GM12865 (cell line): ENCODE results near the gene TPSB2.
"Not testable (repeated sequence)": the region's sequence is repeated elsewhere in the genome, so short reads cannot be mapped to it uniquely, and the experiment has no call there.

Experiments
- DNase-seq: peaks from one replicate; pipeline ENCODE4 v3.0.0; 2010; ENCODE audit warnings: low read depth
- H3K4me3 ChIP-seq: 2 replicates; pipeline ENCODE4 v1.5.1; 2011; ENCODE audit warnings: mild to moderate bottlenecking, low read depth, low read length, control low read depth
- CTCF ChIP-seq: IDR thresholded peaks from 2 replicates; pipeline ENCODE4 v1.5.1; 2011; ENCODE audit warnings: low read length, control low read depth, low read depth, inconsistent platforms; ENCODE audit not compliant: insufficient read depth; ENCODE audit errors: missing control alignments

The TPSB2 gene

GRCh38 chr16:1259760-1260068, 29.7 kb upstream of the TPSB2 start:
- DNase-seq = no peak
- H3K4me3 ChIP-seq = no peak overlapping the region
- TF ChIP-seq CTCF = no peak

DNA sequence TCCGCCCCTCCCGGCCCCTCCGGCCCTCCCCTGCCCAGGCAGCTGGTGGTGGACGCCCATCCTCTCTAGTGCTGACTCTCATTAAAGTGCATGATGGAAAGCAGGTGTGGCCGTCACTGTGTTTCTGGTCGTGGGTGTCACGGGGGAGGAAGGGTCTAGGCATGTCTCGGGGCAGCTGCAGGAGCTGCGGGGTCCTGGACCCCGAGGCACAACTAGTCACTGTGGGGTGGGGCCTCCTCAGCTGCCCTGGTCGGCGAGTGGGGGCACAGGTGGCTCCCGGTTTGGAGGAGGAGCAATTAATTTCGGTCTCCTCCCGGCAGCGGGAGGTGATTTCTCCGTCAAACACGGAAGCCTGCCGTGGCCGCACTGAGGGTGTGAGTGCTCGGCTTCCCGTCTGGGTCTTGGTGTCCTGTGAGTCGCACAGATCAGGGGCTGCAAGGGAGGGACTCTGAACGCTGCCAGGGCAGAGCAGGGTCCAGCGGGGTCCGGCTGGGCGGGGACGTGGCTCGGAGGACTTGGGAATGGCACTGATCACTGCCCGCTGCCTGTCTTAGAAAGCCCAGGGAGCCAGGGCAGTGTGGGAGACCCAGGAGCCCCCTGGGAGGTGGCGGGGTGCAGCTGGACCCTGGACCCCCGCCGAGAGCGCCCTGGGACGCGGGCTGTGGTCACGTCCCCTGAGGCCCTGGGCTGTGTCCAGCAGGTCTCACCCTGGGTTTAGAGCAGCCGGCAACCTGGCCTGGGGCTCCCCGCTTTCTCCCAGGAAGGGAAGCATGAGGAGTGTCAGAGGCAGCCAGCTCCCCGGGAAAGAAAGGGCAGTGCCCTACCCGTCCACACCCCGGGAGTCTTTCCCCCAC, 29.1 kb upstream of the TPSB2 start:
- H3K4me3 ChIP-seq = no peak overlapping the region
- no peak for DNase-seq

GRCh38 chr16:1258225-1258600, 28.2 kb upstream of the TPSB2 start:
- DNase-seq = no peak
- no peak for TF ChIP-seq CTCF
- no peak overlapping the region for H3K4me3 ChIP-seq

More for the DNA sequence above, 29.1 kb upstream of the TPSB2 start:
- no peak for TF ChIP-seq CTCF

DNA sequence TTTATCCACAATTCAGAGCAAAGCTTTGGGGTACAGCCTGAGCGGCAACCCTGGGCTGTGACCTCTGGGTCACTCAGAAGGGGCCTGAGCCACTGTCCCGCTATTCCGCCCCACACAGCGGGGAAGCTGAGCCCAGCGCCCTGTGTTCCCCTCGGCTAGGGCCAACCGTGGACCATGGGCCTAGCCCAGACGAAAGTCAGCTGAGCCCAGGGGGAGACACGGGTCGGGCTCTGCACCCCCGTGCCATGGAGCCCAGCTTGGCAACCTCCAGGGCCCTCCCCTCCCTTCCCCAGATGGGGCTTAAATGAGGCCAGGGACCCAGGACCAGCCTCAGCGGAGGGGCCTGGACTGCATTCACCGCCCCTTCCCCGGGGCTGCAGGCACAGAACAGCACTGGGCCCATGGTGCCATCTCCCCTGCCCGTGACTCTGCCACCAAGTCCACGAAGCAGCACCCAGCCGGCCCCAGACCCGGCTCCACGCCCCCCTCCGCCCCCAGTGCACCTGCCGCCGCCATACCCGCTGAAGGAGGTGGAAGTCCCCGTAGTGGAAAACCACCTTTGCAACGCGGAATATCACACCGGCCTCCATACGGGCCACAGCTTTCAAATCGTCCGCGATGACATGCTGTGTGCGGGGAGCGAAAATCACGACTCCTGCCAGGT, 27.7 kb upstream of the TPSB2 start:
- TF ChIP-seq CTCF = no peak
- DNase-seq = no peak
- H3K4me3 ChIP-seq = no peak overlapping the region

- TF ChIP-seq CTCF = no peak
- DNase-seq = no peak
- no peak overlapping the region for H3K4me3 ChIP-seq
Observed at GRCh38 chr16:1256874-1257322, 26.9 kb upstream of the TPSB2 start.

GRCh38 chr16:1256296-1256873, 26.4 kb upstream of the TPSB2 start:
- not testable (repeated sequence) for H3K4me3 ChIP-seq, DNase-seq

DNA sequence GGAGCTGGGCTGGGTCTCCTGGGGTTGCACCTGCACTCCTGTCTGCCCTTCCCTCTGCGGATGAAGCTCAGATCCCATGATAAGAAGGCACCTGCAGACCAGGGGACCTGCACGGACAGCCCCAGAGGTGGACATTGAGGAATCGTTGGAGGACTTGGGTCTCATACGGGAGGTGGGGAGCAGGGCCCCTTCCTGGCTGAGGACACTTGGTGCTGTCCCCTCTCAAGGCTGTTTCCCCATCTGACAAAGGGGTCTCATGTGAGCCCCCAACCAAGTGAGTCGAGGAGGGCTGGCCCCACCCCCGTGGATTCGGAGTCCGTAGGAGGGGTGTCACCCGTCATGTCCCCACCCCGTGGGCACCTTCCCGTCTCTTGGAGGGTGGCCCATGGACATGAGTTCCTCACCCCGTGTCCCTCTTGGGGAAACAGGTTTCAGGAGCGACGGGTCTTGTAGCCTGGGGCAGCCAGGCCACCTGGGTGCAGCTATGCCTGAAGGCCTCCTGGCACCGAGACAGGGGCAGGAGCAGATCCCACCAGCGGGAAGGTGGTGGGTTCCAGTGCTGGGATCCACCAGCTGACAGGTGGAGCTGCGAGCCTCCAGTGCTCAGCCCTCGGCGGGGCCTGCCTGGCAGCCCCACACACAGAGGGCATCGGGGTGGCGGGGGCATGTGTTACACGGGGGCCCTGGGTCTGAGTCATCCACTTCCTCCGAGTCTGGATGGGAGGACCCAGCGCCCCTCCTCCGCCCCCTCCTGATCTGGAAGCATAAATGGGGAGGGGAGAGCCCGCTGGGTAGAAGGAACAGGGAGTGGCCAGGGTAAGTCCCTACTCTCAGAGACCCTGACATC, 25.5 kb upstream of the TPSB2 start, which contains the start of gene TPSD1:
TSS of gene TPSD1 (plus strand) at position 794 of the 847 bp plus-strand sequence. CDS start 212 bp downstream, outside the sequence.
- not testable (repeated sequence) for DNase-seq, H3K4me3 ChIP-seq

GRCh38 chr16:1254821-1255220, 24.8 kb upstream of the TPSB2 start:
- H3K4me3 ChIP-seq, DNase-seq: not testable (repeated sequence)

DNA sequence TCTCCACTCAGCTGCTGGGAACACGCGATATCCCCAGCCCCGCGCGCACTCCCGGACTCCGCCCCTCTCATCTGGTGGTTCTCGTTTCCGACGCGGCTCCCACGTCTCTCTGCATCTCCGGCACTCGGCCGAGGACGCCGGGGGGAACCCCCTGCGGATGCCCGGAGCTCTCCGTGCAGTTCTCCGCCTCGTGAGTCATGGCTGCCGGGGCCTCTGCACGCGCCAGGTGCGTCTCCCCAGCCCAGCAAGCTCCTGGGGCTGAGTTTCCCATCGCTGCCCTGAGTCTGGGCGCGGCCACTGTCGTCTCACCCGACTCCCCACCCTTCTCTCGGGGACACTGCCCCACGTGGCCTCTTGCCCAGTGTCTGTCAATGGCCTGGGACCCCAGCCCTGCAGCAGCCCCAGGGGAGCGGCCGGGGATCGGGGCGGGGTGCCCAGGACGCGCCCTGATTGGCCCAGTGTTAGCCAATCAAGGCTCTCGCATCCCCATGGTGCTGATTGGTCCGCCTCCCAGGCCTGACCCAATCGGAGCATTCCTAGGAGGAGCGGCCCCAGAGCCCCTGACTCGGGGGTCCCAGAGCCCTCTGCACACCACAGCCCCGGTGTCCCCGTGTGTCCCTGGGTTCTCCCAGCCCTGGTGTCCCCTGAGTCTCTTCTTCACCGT, 23.8 kb upstream of the TPSB2 start:
- not testable (repeated sequence) for H3K4me3 ChIP-seq, DNase-seq

DNA sequence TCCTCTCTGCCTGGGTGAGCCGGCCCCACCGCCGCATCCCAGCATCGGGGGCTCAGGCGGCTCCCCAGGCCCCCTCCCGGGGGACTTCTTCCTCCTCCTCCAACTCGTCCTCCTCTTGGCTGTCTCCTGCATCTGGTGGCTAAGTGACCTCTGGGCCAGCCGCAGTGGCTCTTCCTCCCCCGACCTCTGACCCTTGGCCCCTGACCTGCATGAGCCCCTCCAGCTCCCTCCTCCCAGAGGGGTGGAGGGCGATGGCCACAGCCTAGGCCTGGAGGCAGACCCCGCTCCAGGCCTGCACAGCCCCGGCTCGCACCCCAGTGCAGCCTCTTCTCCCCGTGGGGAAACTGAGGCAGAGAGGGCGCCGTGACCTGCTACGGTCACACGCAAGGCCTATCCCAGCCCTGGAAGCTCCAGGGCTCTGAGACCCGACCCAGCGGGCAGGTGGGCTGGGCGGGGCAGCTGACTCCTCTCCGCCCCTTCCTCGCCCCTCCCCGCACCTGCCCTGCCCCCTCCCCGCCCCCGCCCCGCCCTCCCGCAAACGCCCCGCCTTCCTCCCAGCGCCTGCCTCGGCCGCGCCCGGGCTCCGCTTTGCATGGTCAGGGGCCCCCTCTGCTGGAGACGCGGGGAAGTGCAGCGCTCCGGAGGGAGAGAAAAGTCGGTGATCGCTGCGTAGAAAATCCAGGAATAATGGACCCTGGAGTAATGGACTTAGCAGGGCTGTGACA, 19.2 kb upstream of the TPSB2 start:
- H3K4me3 ChIP-seq, DNase-seq: not testable (repeated sequence)
